Glutamatergic neuron (in vitro differentiated cells): Measurements from ENCODE around the gene BAIAP2. TPM values are rescaled to one million over a fixed set of nuclear protein-coding genes. Genes with fewer than 3 reads are reported as not detected.

ENCODE experiments used
- DNase-seq: peaks from one replicate; pipeline ENCODE4 v3.0.0; 2022
- H3K27ac Mint-ChIP-seq: one replicate; pipeline ENCODE4 v1.8.0; 2020; ENCODE audit warnings: mild to moderate bottlenecking, mixed read lengths, inconsistent platforms; ENCODE audit not compliant: unreplicated experiment
- H3K27me3 Mint-ChIP-seq: one replicate; pipeline ENCODE4 v1.8.0; 2020; ENCODE audit warnings: mild to moderate bottlenecking, moderate library complexity, mixed read lengths, inconsistent platforms; ENCODE audit not compliant: unreplicated experiment
- H3K36me3 Mint-ChIP-seq: one replicate; pipeline ENCODE4 v1.8.0; 2020; ENCODE audit warnings: mild to moderate bottlenecking, mixed read lengths, inconsistent platforms; ENCODE audit not compliant: unreplicated experiment
- H3K4me1 Mint-ChIP-seq: one replicate; pipeline ENCODE4 v1.8.0; 2020; ENCODE audit warnings: mild to moderate bottlenecking, low read depth, mixed read lengths, inconsistent platforms; ENCODE audit not compliant: unreplicated experiment
- H3K4me3 Mint-ChIP-seq: one replicate; pipeline ENCODE4 v1.8.0; 2020; ENCODE audit warnings: mild to moderate bottlenecking, mixed read lengths, inconsistent platforms; ENCODE audit not compliant: unreplicated experiment
- H3K9me3 Mint-ChIP-seq: one replicate; pipeline ENCODE4 v1.8.0; 2020; ENCODE audit warnings: mild to moderate bottlenecking, moderate library complexity, mixed read lengths, inconsistent platforms; ENCODE audit not compliant: unreplicated experiment
- CTCF ChIP-seq: fragments of 200-600 bp; sonication (generic); IDR thresholded peaks from one replicate; pipeline ENCODE4 v1.5.0; 2021; ENCODE audit not compliant: partially characterized antibody, unreplicated experiment
- total RNA-seq: library from RNA; stranded (reverse); fragmentation: NEBNext Ultra II Directional; extraction: Animal tissue kit (Norgen Biotek cat#: 25700); gene quantifications from one replicate; pipeline ENCODE4 v1.2.1, GENCODE V29; 2021; ENCODE audit not compliant: unreplicated experiment

The BAIAP2 gene
- total RNA-seq, 1 donor from 2014 or later, result 252 TPM

GRCh38 chr17:81081222-81082176 is 46.5 kb downstream of the BAIAP2 start:
- no peak overlapping the region for H3K4me3 Mint-ChIP-seq
- H3K4me1 Mint-ChIP-seq, result peaks cover 46% of the 10 kb centered on the region
- H3K9me3 Mint-ChIP-seq, result peaks cover 18% of the 10 kb centered on the region
- H3K27me3 Mint-ChIP-seq, result peaks cover 35% of the 10 kb centered on the region
- no peak for DNase-seq
- H3K27ac Mint-ChIP-seq, result no peak overlapping the region
- H3K36me3 Mint-ChIP-seq, result peaks cover 5% of the 10 kb centered on the region
- no peak for TF ChIP-seq CTCF

- Mint-ChIP-seq H3K27me3 (peaks cover 30% of the 10 kb centered on the region), H3K9me3 (peaks cover 17% of the 10 kb centered on the region), H3K4me1 (peaks cover 39% of the 10 kb centered on the region), H3K4me3 (no peak overlapping the region), H3K36me3 (peaks cover 5% of the 10 kb centered on the region), H3K27ac (no peak overlapping the region)
- DNase-seq, result no peak
- no peak for TF ChIP-seq CTCF
These were observed 47.5 kb downstream of the BAIAP2 start for GRCh38 chr17:81082177-81083073.

- peaks cover 30% of the 10 kb centered on the region for H3K27me3 Mint-ChIP-seq
- DNase-seq, result no peak
- H3K9me3 Mint-ChIP-seq, result peaks cover 16% of the 10 kb centered on the region
- no peak for TF ChIP-seq CTCF
- H3K27ac Mint-ChIP-seq, result peak overlapping the region; percentile 68
- peaks cover 5% of the 10 kb centered on the region for H3K36me3 Mint-ChIP-seq
- H3K4me1 Mint-ChIP-seq, result peaks cover 36% of the 10 kb centered on the region
- peak overlapping the region; percentile 42 for H3K4me3 Mint-ChIP-seq
These were observed 48.3 kb downstream of the BAIAP2 start for GRCh38 chr17:81083125-81083765.

- Mint-ChIP-seq H3K27me3 (peaks cover 20% of the 10 kb centered on the region), H3K4me3 (peak overlapping the region; percentile 57), H3K4me1 (peaks cover 25% of the 10 kb centered on the region), H3K27ac (peak overlapping the region; percentile 67), H3K36me3 (peaks cover under 1% of the 10 kb centered on the region), H3K9me3 (peaks cover 16% of the 10 kb centered on the region)
- no peak for DNase-seq
- TF ChIP-seq CTCF, result no peak
These were observed 49.9 kb downstream of the BAIAP2 start for GRCh38 chr17:81084680-81085419.
